Lower leg skin (tissue), 4 donors: ENCODE results near the gene DACT2. TPM values are rescaled to one million over a fixed set of nuclear protein-coding genes. Genes with fewer than 3 reads are reported as not detected.
A peak's percentile ranks its signal among the peaks of the same experiment; 100 is the strongest.

Source experiments
- DNase-seq, 2 donors: peaks; one replicate each; pipeline ENCODE4 v3.0.0-alpha.2; 2019; ENCODE audit warnings: low spot score in 2 of 2
- H3K4me3 ChIP-seq: fragments of 200-600 bp; sonication (generic); 2 replicates; pipeline ENCODE4 v1.5.1; 2017; ENCODE audit warnings: mild to moderate bottlenecking, low read depth; ENCODE audit not compliant: poor library complexity, severe bottlenecking
- CTCF ChIP-seq, 3 donors: fragments of 450-650 bp; IDR thresholded peaks; one replicate each; pipeline ENCODE4 v1.5.1; 2016; ENCODE audit warnings: antibody characterized with exemption in 3 of 3, mild to moderate bottlenecking in 3 of 3, moderate library complexity in 2 of 3
- POLR2A ChIP-seq, 2 donors: fragments of 450-650 bp; IDR thresholded peaks; one replicate each; pipeline ENCODE4 v1.6.1; 2016 to 2017; ENCODE audit warnings: antibody characterized with exemption in 2 of 2, mild to moderate bottlenecking in 1 of 2, moderate library complexity in 1 of 2
- WGBS, 2 donors: methylation state at CpG; one replicate each; pipeline ENCODE4 v1.1.5; 2018; 5-methylcytosine and 5-hydroxymethylcytosine counted together
- intact Hi-C: fragments of 100-400 bp; cut with DNase I; formaldehyde crosslinking; loops from one replicate; pipeline ENCODE4 v1.15.0; 2023; ENCODE audit warnings: low total_unique reads
- total RNA-seq, 4 donors: library from RNA; depleted of rRNA; stranded (reverse); fragments of >200 nt; gene quantifications; one replicate each; pipeline ENCODE4 v1.1.0, GENCODE V29; 2016

Gene DACT2
- total RNA-seq, 4 donors from 2014 or later: 11.1 to 19.1 (median 15.4) TPM

GRCh38 chr6:168365422-168366165 lies 46.0 kb upstream of the DACT2 start:
- WGBS, 2 donors: 79 to 84% methylated on average over 23 to 24 of the region's 24 CpGs
- TF ChIP-seq CTCF (IDR thresholded peaks at IDR 0.05): no peak
- TF ChIP-seq POLR2A (IDR thresholded peaks at IDR 0.05): no peak
- no peak overlapping the region for H3K4me3 ChIP-seq
- peak in 1 of 2 donors; percentile 71 for DNase-seq
- intact Hi-C loops: no loop called here

- no peak overlapping the region for H3K4me3 ChIP-seq
- TF ChIP-seq POLR2A (IDR thresholded peaks at IDR 0.05) (no peak), CTCF (IDR thresholded peaks at IDR 0.05) (no peak)
- WGBS, 2 donors: 92 to 95% methylated on average over 30 to 31 of the region's 31 CpGs
- DNase-seq: peak in 1 of 2 donors; percentile 70
- intact Hi-C loops: no loop called here
Measured at GRCh38 chr6:168364793-168365421, 45.3 kb upstream of the DACT2 start.

- 69 to 79% methylated on average over 13 of the region's 13 CpGs for WGBS, 2 donors
- TF ChIP-seq POLR2A (IDR thresholded peaks at IDR 0.05): no peak
- no peak for TF ChIP-seq CTCF (IDR thresholded peaks at IDR 0.05)
- H3K4me3 ChIP-seq: no peak overlapping the region
- intact Hi-C loops: no loop called here
- peak in 1 of 2 donors; percentile 52 for DNase-seq
Measured at GRCh38 chr6:168363811-168364792, 44.5 kb upstream of the DACT2 start.

GRCh38 chr6:168363302-168363701 lies 43.7 kb upstream of the DACT2 start:
- WGBS, 2 donors: 47 to 74% methylated on average over 3 of the region's 3 CpGs
- no peak for DNase-seq
- intact Hi-C loops: no loop called here
- no peak overlapping the region for H3K4me3 ChIP-seq
- no peak for TF ChIP-seq POLR2A (IDR thresholded peaks at IDR 0.05)
- no peak for TF ChIP-seq CTCF (IDR thresholded peaks at IDR 0.05)

- WGBS, 2 donors: 88 to 92% methylated on average over 10 of the region's 10 CpGs
- intact Hi-C loops: no loop called here
- no peak for TF ChIP-seq POLR2A (IDR thresholded peaks at IDR 0.05)
- no peak for TF ChIP-seq CTCF (IDR thresholded peaks at IDR 0.05)
- no peak overlapping the region for H3K4me3 ChIP-seq
- peak in 1 of 2 donors; percentile 57 for DNase-seq
Measured at GRCh38 chr6:168362276-168362990, 42.9 kb upstream of the DACT2 start.
